ENCODE data around the gene DMWD. TPM values are rescaled to one million over a fixed set of nuclear protein-coding genes. Genes with fewer than 3 reads are reported as not detected.
"Not testable (repeated sequence)": the region's sequence is repeated elsewhere in the genome, so short reads cannot be mapped to it uniquely, and the experiment has no call there.

Gene DMWD
- total RNA-seq, 1 experiment from 2014 or later: 35.9 TPM

DNA sequence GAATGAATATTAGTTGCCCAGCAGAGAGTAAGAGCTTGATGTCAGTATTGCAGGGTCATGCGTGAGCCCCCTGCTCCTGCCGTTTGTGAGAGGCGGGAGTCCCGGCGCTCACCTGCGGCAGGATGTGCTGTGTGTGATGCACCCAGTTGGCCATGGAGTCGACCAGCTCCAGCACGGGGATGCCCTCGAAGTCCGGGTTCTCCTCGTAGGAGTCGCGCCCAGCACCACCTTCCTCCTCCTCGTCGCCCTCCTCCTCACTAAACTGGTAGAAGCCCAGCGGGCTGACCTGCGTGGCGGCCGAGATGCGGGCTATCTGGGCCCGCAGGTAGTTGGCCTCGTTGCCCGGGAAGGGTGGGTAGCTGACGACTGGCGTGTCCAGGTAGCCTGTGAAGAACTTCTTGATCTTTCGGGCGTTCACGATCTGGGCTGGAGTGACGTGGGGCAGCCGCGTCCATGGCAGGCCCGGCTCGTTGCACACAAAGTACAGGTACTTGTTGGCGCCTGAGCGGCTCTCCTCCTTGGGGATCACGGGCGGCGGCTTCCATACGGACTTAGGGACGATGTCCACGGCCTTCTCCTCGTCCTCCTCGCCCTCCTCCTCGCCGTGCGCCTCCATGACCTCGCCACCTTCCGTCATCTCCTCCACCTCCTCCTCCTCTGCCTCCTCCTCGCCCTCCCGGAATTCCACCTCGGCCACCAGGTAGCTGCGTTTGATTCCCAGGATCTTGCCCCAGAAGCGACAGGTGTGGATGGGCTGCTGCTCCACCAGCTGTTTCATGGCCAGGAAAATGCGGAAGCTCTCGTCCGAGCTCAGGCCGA, 11.7 kb upstream of the DMWD start:
- H3K4me3 ChIP-seq (ENCODE audit: insufficient read depth, low read depth, low read length): no peak overlapping the region
- H3K36me3 ChIP-seq (replicated peaks; ENCODE audit: control insufficient read depth, insufficient read depth, low read length): no peaks in the 10 kb centered on the region
- no peak for DNase-seq
- H3K27me3 ChIP-seq (ENCODE audit: control insufficient read depth, insufficient read depth, low read length): no peaks in the 10 kb centered on the region

DNA sequence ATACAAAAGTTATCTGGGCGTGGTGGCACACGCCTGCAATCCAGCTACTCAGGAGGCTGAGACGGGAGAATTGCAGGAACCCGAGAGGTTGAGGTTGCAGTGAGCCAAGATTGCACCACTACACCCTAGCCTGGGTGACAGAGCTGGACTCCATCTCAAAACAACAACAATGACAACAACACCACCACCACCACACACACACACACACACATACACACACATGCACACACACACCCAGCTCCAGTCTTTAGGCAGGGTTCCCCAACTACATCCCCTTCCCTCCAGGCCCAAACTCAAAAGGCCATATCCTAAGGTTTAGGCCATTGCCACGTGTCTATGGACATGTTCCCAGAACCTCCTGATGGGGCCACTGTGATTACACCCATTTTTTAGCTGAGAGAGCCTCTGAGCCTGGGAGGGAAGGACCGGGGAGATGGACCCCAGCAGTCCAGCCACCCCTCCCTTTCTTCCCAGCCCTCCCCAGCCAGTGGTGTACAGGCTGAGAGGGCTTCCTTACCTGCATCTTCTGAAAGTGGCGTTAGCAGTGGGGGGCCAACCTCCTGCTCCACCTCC, 9.0 kb upstream of the DMWD start:
- Histone ChIP-seq H3K36me3 (replicated peaks; ENCODE audit: control insufficient read depth, insufficient read depth, low read length) (no peaks in the 10 kb centered on the region), H3K27me3 (ENCODE audit: control insufficient read depth, insufficient read depth, low read length) (peaks cover 2% of the 10 kb centered on the region), H3K4me3 (ENCODE audit: insufficient read depth, low read depth, low read length) (no peak overlapping the region)
- DNase-seq: no peak

DNA sequence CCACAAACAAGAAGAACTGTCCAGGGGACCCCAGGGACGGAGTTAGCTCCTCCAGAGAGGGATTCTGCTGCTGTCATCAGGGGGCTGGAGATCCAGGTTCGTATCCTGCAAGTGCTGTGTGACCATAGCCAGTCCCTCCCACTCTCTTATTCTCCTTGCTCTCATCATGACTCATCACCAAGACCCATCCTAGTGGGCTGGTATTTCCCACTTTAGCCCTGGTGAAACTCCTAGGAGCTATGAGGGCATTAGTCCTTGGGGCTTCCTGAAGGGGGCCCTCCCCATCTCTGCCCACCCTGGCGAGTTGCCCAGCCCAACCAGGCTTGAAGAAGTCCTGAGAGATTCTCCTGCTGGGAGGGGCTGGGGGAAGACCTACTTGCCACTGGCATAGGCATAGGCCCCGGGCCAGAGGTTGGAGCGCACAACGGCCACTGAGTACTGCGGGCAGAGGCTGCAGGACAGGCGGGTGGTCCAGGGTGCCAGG, 7.5 kb upstream of the DMWD start:
- peak; percentile 40 for DNase-seq
- Histone ChIP-seq H3K36me3 (replicated peaks; ENCODE audit: control insufficient read depth, insufficient read depth, low read length) (no peaks in the 10 kb centered on the region), H3K27me3 (ENCODE audit: control insufficient read depth, insufficient read depth, low read length) (peaks cover 2% of the 10 kb centered on the region), H3K4me3 (ENCODE audit: insufficient read depth, low read depth, low read length) (no peak overlapping the region)

DNA sequence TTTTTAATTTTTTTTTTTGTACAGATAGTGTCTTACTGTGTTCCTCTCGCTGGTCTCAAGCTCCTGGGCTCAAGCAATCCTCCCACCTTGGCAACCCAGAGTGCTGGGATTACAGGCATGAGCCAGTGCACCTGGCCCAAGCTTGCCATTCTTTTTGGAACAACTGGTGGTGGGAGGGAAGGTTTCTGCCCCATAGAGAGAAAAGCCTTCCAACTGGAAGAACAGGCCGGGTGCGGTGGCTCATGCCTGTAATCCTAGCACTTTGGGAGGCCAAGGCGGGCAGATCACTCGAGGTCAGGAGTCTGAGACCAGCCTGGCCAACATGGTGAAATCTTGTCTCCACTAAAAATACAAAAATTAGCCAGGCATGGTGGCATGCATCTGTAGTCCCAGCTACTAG, 6.9 kb upstream of the DMWD start:
- not testable (repeated sequence) for DNase-seq

DNA sequence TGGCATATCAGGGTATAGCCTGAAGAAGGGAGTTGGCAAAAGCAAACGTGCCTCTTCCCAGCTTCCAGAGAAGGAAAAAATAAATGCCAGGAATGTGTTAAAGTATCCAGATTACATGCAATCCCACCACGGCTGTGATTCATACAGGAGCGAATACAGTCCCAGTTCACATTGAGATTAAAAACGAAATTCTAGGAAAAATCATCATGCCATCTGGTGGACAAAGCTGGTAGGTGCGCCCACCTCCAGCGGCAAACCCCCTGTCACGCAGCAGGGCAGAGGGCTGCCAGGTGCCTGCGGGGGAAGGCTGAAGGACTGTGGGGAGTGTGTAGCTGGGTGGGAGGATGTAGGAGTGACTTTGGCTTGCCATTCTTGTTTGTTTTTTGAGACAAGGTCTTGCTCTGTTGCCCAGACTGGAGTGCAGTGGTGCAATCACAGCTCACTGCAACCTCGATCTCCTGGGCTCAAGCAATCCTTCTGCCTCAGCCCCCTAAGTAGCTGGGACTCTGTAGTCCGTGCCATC, 6.4 kb upstream of the DMWD start:
- H3K27me3 ChIP-seq (ENCODE audit: control insufficient read depth, insufficient read depth, low read length): peaks cover 2% of the 10 kb centered on the region
- no peaks in the 10 kb centered on the region for H3K36me3 ChIP-seq (replicated peaks; ENCODE audit: control insufficient read depth, insufficient read depth, low read length)
- no peak overlapping the region for H3K4me3 ChIP-seq (ENCODE audit: insufficient read depth, low read depth, low read length)
- peak; percentile 94 for DNase-seq

More for the DNA sequence above, 6.9 kb upstream of the DMWD start:
- H3K36me3 ChIP-seq (replicated peaks; ENCODE audit: control insufficient read depth, insufficient read depth, low read length); H3K27me3 ChIP-seq (ENCODE audit: control insufficient read depth, insufficient read depth, low read length); H3K4me3 ChIP-seq (ENCODE audit: insufficient read depth, low read depth, low read length): not testable (repeated sequence)

DNA sequence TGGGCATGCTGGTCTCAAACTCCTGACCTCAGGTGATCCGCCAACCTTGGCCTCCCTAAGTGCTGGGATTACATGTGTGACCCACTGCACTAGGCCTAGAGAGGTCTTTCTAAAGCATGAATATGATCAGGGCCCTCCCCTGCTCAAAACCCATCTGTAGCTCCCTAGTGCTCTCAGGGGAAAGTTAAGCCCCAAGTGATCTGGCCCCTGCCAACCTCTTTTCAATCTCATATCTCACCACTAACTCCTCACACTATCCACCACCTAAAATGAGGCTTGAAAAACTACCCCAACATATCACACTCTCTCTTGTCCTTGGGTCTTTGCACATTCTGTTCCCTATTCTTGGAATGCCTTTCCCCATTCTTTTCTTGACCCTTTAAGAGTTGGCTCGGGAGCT, 2.0 kb upstream of the DMWD start:
- H3K36me3 ChIP-seq (replicated peaks; ENCODE audit: control insufficient read depth, insufficient read depth, low read length): peaks cover 4% of the 10 kb centered on the region
- peaks cover 2% of the 10 kb centered on the region for H3K27me3 ChIP-seq (ENCODE audit: control insufficient read depth, insufficient read depth, low read length)
- DNase-seq: no peak
- H3K4me3 ChIP-seq (ENCODE audit: insufficient read depth, low read depth, low read length): no peak overlapping the region

DNA sequence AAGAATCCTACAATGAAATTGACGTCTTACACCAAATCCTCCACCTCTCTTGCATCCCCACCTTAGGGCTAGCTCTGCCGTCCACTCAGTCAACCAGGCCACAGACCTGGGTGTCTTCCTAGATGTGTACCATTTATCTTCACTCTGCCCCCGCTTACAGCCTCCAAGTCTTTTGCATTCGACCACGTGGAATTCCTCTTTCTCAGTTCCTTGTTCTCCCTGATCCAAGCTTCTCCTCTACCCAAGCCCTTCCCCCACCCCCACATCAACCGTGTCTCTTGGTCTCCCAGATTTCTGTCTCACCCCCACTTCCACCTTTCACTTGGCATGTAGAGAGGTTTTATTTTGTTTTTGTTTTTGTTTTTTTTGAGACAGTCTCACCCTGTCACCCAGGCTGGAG, 1.2 kb upstream of the DMWD start:
- no peak for DNase-seq
- peaks cover 2% of the 10 kb centered on the region for H3K27me3 ChIP-seq (ENCODE audit: control insufficient read depth, insufficient read depth, low read length)
- H3K4me3 ChIP-seq (ENCODE audit: insufficient read depth, low read depth, low read length): no peak overlapping the region
- peaks cover 10% of the 10 kb centered on the region for H3K36me3 ChIP-seq (replicated peaks; ENCODE audit: control insufficient read depth, insufficient read depth, low read length)

DNA sequence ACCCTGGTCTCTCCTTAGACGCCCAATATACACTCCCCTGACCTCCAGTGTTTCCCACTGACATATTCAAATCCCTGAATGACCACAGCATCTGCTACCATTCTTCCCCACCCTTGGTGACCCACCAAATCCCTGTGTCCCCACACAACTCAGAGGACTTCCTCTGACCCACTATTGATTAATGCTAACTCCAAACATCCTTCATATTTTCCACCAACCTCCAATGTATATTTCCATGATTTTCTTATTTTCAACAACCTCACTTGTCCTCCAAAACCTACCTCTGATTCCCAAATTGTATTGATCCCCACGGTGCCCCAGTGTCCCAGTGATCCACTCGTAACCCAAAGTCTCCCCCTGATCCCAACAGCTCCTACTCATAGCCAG, 526 bp upstream of the DMWD start:
- no peak overlapping the region for H3K4me3 ChIP-seq (ENCODE audit: insufficient read depth, low read depth, low read length)
- H3K36me3 ChIP-seq (replicated peaks; ENCODE audit: control insufficient read depth, insufficient read depth, low read length): peaks cover 11% of the 10 kb centered on the region

DNA sequence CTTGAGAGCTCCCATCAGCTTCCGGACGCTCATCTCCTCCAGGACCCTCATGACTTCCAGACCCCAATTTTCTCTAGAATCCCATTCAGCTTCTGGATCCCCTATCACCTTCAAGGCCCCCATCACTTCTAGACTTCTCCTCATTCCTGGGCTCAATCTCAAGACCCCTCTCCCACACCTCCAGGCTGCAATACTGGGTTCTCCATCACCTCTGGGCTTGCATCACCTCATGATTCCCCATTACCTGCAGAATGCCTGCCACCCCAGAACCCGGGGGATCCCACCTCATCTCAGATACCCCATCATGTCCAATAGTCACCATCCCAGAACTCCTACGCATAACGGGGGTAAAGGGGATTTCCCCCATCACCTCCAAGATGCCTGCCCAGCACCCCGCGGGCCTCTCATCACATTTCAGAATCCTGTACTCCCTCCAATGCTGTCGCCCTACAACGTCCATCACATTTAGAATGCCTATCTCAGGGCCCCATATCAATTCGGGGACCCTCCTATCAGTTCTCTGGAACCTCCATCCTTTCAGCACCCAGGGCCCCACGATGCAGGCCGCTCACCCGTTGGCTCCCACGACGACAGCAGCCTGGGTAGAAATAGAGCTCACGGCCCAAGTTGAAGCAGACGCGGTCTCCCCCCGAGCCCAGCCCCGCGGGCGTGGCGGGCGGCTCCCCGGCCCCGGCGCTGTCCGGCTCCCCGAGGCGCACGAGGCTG, 738 bp downstream of the DMWD start:
- Histone ChIP-seq H3K27me3 (ENCODE audit: control insufficient read depth, insufficient read depth, low read length) (no peaks in the 10 kb centered on the region), H3K36me3 (replicated peaks; ENCODE audit: control insufficient read depth, insufficient read depth, low read length) (peaks cover 13% of the 10 kb centered on the region), H3K4me3 (ENCODE audit: insufficient read depth, low read depth, low read length) (peak overlapping the region; percentile 81)
- DNase-seq: no peak

More for the DNA sequence above, 526 bp upstream of the DMWD start:
- H3K27me3 ChIP-seq (ENCODE audit: control insufficient read depth, insufficient read depth, low read length): peaks cover 2% of the 10 kb centered on the region
- DNase-seq: no peak

DNA sequence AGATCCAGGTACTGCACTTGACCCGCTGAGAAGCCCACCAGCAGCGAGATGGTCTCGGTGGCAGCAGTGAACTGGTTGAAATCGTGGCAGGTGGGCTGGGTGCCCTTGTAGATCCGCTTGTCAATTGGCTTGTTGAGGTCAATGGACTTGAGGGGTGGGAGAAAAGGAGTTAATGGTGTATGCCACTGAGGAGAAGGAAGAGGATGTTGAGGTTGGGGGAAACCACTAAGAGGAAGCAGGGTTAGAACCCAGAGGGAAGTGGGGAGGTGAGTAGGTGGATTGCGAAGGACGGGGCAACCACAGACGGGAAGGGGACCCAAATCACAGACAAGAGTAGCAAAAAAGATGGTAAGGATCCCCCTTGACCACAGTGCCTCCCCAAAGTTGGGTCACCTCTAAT, 1.7 kb downstream of the DMWD start:
- no peaks in the 10 kb centered on the region for H3K27me3 ChIP-seq (ENCODE audit: control insufficient read depth, insufficient read depth, low read length)
- DNase-seq: no peak
- no peak overlapping the region; the same call in 1 of the 2 replicates for H3K4me3 ChIP-seq (ENCODE audit: insufficient read depth, low read depth, low read length)
- H3K36me3 ChIP-seq (replicated peaks; ENCODE audit: control insufficient read depth, insufficient read depth, low read length): peaks cover 13% of the 10 kb centered on the region

DNA sequence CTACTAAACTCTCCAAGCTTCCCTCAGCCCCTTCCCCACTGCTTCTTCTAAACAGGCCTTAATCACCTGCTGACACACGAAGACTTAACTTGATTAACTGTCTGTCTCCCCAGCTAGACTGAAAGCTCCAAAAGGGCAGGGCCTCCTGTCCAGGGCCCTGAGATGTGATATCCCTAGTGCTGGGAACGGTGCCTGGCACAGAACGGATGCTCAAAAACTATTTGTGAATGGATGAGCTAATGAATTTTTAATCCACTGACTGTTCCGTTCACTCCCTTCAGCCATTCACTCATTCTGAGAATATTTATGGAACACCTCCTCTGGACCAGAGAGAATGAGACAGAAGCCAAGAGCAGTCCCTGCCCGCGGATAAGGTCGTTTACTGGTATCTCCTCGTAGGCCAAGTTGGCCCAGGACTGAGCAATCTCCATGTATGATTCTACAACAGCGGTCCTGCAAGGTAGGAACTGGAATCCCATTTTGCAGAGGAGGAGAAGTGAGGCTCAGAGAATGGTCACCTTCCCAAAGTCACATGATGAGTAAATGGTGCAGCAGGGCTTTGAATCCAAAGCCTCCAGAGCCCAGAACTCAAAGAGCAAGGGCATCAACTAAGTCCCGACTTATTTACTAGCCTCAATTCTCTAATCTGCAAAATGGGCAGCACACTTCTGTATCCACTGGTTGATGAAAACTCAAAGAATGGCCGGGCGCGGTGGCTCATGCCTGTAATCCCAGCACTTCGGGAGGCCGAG, 3.4 kb downstream of the DMWD start:
- no peak for DNase-seq
- no peaks in the 10 kb centered on the region for H3K27me3 ChIP-seq (ENCODE audit: control insufficient read depth, insufficient read depth, low read length)

DNA sequence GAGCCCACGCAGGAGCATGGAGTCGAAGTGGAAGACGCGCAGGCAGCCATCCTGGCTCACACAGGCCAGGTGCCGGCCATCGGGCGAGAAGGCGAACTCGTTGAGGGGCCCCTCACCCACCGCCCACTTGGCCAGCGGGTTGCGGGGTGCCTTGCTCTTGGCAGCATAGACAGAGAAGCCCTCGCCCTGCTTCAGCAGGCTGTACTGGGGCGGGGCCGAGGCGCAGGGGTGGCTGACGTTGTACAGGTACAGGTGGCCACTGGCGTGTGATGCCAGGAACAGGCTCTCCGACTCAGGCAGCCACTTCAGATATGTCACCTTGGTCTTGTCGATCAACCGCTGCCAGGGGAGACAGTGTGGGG, 6.1 kb downstream of the DMWD start:
- Histone ChIP-seq H3K4me3 (ENCODE audit: insufficient read depth, low read depth, low read length) (no peak overlapping the region), H3K36me3 (replicated peaks; ENCODE audit: control insufficient read depth, insufficient read depth, low read length) (peaks cover 13% of the 10 kb centered on the region), H3K27me3 (ENCODE audit: control insufficient read depth, insufficient read depth, low read length) (no peaks in the 10 kb centered on the region; the same call in 1 of the 2 replicates)
- DNase-seq: no peak

More for the DNA sequence above, 3.4 kb downstream of the DMWD start:
- Histone ChIP-seq H3K4me3 (ENCODE audit: insufficient read depth, low read depth, low read length) (no peak overlapping the region), H3K36me3 (replicated peaks; ENCODE audit: control insufficient read depth, insufficient read depth, low read length) (peaks cover 13% of the 10 kb centered on the region)

DNA sequence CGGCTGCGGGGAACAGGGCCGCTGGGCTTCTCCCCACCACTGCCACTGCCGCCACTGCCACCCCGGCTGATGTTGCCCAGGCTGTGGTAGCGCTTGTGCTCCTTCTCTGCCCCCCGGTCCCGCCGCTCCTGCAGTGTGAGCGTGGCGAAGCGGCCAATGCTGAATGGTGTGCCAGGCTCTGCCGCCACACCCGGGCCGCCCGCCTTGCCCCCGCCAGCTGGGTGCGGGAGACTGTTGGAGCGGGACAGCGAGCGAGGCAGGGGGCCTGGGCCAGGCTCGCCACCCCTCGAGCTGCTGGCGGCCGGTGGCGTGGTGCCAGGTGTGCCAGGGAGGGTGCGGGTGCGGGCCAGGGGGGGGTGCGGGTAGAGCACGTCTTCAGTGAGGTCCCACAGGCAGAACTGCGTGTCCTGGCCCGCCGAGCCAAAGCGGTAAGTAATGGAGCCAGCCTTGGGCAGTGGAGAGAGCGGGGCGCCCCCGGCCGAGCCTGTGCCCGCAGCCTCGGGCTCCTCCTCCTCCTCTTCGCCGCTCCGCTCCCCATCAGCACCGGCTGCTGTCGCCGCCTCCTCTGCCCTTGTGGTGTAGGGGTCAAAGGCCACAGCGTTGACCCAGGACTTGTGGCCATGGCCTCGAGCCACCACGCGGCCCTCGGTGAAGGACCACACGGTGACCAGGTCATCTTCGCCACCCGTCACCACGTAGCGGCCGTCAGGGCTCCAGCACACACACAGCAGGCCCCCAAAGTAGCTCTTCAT, 6.7 kb downstream of the DMWD start:
- Histone ChIP-seq H3K27me3 (ENCODE audit: control insufficient read depth, insufficient read depth, low read length) (peaks cover 3% of the 10 kb centered on the region; the same call in 1 of the 2 replicates), H3K4me3 (ENCODE audit: insufficient read depth, low read depth, low read length) (no peak overlapping the region), H3K36me3 (replicated peaks; ENCODE audit: control insufficient read depth, insufficient read depth, low read length) (peaks cover 13% of the 10 kb centered on the region)
- peak; percentile 55 for DNase-seq
